Measurements from ENCODE around the gene CFAP99. TPM values are rescaled to one million over a fixed set of nuclear protein-coding genes. Genes with fewer than 3 reads are reported as not detected.

The CFAP99 gene
- total and polyA plus RNA-seq, 2 of the 8 experiments (the other 6 are each of a cell fraction or from before 2014, with no cell fraction given): not detected

DNA sequence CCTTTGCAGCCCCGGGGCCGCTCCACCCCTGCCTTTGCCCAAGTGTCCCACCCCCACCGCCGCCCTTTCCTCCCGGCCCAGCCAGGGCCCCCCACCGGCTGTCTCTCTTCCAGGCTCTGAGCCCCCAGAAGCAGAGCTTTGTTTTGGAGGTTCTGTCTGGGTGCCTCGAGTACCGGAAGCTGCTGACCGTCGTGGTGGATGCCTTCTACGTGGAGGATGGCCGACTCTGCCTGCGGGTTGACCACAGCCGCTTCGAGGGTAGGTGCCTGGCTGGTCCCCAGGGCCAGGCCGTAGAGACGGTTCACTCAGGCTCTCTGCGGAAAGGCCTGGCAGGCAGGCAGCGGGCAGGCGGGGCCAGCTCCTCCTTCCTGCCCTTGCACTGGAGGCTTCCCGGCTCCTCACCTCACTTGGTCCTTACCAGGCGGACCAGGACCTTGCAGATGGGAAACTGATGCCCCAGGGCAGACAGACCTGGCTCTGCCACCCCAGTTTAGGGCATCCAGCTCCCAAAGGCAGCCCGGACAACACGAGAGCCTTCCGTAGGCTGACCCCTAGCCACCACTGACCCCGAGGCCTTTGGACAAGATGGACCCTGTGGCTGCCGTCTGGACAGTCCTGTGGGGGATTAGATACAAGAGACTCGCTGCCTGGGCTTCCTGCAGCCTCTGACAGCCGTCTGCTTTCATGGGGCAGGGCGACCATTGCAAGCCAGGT is 18.2 kb downstream of the CFAP99 start:
- H3K23me2 ChIP-seq (ENCODE audit: low read depth, low read length): no peaks in the 10 kb centered on the region
- H2BK15ac ChIP-seq (ENCODE audit: low read length): no peak overlapping the region; the same call in 1 of the 2 replicates
- H4K91ac ChIP-seq (replicated peaks; ENCODE audit: insufficient read length, low read length): no peak overlapping the region
- H3K4me3 ChIP-seq (ENCODE audit: extremely low read depth in 1 of 4, insufficient read depth in 2 of 4, low read depth in 3 of 4, low read length in 4 of 4): no peak overlapping the region
- no peaks in the 10 kb centered on the region for H3K9me3 ChIP-seq (ENCODE audit: insufficient read depth in 2 of 2, low read depth in 1 of 2, low read length in 1 of 2)
- no peak overlapping the region for H3K56ac ChIP-seq (replicated peaks; ENCODE audit: insufficient read length, low read depth, low read length)
- DNase-seq (ENCODE audit: low read depth in 1 of 2, low spot score in 2 of 2) (peak in 1 of 2 experiments; percentile 51), FAIRE-seq (no peak)
- H3K27ac ChIP-seq (ENCODE audit: low read depth, low read length): no peak overlapping the region
- H2AFZ ChIP-seq (ENCODE audit: low read length): no peak overlapping the region
- TF ChIP-seq GTF2F1 (IDR thresholded peaks at IDR 0.05; ENCODE audit: borderline replicate concordance, low read depth, low read length): no peak
- H2BK5ac ChIP-seq (ENCODE audit: low read depth, low read length): no peak overlapping the region
- no peak overlapping the region for H3K4ac ChIP-seq (replicated peaks; ENCODE audit: insufficient read length, low read depth, low read length)
- POLR2A ChIA-PET (ENCODE audit: partially characterized antibody): interaction anchor here (0.9 kb wide), 1 partner anchor 32 kb away, joined by 3 read pairs; the partner anchor contains the start of gene RNF4
- no peak overlapping the region for H4K5ac ChIP-seq (ENCODE audit: insufficient read length, low read depth, low read length)
- WGBS, 2 experiments (ENCODE audit: extremely low coverage in 1 of 2, insufficient coverage in 1 of 2, insufficient read length in 1 of 2, insufficient replicate concordance in 2 of 2, low coverage in 1 of 2, low lambda C conversion rate in 2 of 2, missing lambda C conversion rate in 1 of 2): 93% methylated on average over 23 of the region's 30 CpGs; no CpG with 5 or more reads in 1 of the 2 experiments
- no peak overlapping the region; the same call in 1 of the 2 replicates for H3K18ac ChIP-seq (ENCODE audit: extremely low read depth, low read length)
- H3K79me2 ChIP-seq (ENCODE audit: control insufficient read depth in 1 of 2, insufficient read depth in 2 of 2, low read length in 2 of 2): no peaks in the 10 kb centered on the region
- no peaks in the 10 kb centered on the region for H3K79me1 ChIP-seq (ENCODE audit: low read depth, low read length)
- no peak overlapping the region for H3K9ac ChIP-seq (replicated peaks in 1 of 4; ENCODE audit: extremely low read depth in 1 of 4, low read depth in 3 of 4, low read length in 3 of 4)
- no peak overlapping the region for H4K8ac ChIP-seq (ENCODE audit: extremely low read depth, insufficient read depth, low read length)
- no peaks in the 10 kb centered on the region for H3K36me3 ChIP-seq (ENCODE audit: control insufficient read depth in 2 of 4, insufficient read depth in 4 of 4, low read length in 3 of 4)
- no peaks in the 10 kb centered on the region for H4K20me1 ChIP-seq (replicated peaks in 1 of 2; ENCODE audit: control insufficient read depth in 1 of 2, insufficient read depth in 2 of 2, low read length in 2 of 2)
- H2BK20ac ChIP-seq (ENCODE audit: low read length): no peak overlapping the region
- CTCF ChIA-PET (ENCODE audit: partially characterized antibody): interaction anchor here (1.1 to 4.2 kb wide), 8 partner anchors 10 to 217 kb away, joined by 3 to 20 read pairs (median 6); no protein-coding TSS in a partner anchor
- no peak overlapping the region for H3K23ac ChIP-seq (ENCODE audit: insufficient read length)
- no peak overlapping the region for H3K4me2 ChIP-seq (ENCODE audit: insufficient read depth in 1 of 2, low read depth in 2 of 2, low read length in 2 of 2)
- H2BK120ac ChIP-seq (replicated peaks; ENCODE audit: low read depth, low read length): no peak overlapping the region
- H3K4me1 ChIP-seq (replicated peaks in 1 of 4; ENCODE audit: control insufficient read depth in 3 of 4, insufficient read depth in 4 of 4, low read length in 3 of 4): peaks cover 0 to 7% (median 0%) of the 10 kb centered on the region in 4 experiments; a peak in 5 of 7 replicates
- peak overlapping the region; percentile 60; the same call in 1 of the 2 replicates for H2BK12ac ChIP-seq (ENCODE audit: low read depth, low read length)
- H3K27me3 ChIP-seq (replicated peaks in 1 of 4; ENCODE audit: control insufficient read depth in 3 of 4, extremely low read depth in 1 of 4, insufficient read depth in 3 of 4, low read length in 3 of 4): no peaks in the 10 kb centered on the region
- no peak overlapping the region for H2AK5ac ChIP-seq (ENCODE audit: low read depth, low read length)
- H3K14ac ChIP-seq (ENCODE audit: insufficient read length): no peak overlapping the region

Measured in H1 (cell line).